Esophagus squamous epithelium (tissue), 4 donors: ENCODE measurements around the gene RFPL3.

ENCODE experiments used
- POLR2A ChIP-seq, 4 donors: fragments of 450-650 bp; IDR thresholded peaks; one replicate each; pipeline ENCODE4 v1.6.1; 2017; ENCODE audit warnings: antibody characterized with exemption in 4 of 4, mild to moderate bottlenecking in 4 of 4, moderate library complexity in 3 of 4
- TF ChIP-seq, protein P1 (sequence below), 6 experiments: fragments of 450-650 bp in 4 of 6; fragments of 200-600 bp in 2 of 6; sonication (generic) in 2 of 6; IDR thresholded peaks; one replicate each; pipeline ENCODE4 v1.5.1; 2016 to 2019; ENCODE audit warnings: antibody characterized with exemption in 6 of 6, mild to moderate bottlenecking in 4 of 6, moderate library complexity in 4 of 6

DNA sequence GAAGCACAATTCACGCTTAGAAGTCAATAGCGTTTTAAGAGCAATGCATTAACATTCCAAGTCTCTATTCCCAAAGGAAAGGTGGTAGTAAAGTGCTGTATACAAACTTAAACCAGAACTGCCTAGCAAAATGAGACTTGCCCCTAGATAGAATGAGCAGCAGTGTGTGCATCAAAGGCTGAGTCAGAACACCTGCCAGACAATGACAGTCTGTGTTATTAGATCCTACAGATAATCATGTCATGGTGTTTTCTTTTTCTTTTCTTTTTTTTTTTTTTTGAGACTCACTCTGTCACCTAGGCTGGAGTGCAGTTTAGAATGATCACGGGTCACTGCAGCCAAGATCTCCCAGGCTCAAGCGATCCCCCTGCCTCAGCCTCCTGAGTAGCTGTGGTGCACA lies 52.8 kb downstream of the RFPL3 start:
- TF ChIP-seq, protein P1, sequence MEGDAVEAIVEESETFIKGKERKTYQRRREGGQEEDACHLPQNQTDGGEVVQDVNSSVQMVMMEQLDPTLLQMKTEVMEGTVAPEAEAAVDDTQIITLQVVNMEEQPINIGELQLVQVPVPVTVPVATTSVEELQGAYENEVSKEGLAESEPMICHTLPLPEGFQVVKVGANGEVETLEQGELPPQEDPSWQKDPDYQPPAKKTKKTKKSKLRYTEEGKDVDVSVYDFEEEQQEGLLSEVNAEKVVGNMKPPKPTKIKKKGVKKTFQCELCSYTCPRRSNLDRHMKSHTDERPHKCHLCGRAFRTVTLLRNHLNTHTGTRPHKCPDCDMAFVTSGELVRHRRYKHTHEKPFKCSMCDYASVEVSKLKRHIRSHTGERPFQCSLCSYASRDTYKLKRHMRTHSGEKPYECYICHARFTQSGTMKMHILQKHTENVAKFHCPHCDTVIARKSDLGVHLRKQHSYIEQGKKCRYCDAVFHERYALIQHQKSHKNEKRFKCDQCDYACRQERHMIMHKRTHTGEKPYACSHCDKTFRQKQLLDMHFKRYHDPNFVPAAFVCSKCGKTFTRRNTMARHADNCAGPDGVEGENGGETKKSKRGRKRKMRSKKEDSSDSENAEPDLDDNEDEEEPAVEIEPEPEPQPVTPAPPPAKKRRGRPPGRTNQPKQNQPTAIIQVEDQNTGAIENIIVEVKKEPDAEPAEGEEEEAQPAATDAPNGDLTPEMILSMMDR (IDR thresholded peaks at IDR 0.05), result no peak
- TF ChIP-seq POLR2A (IDR thresholded peaks at IDR 0.05), result no peak
